GM12878 (cell line): ENCODE data around the gene IKBIP.

Experiments used
- CBX3 ChIP-seq: fragments of 200-600 bp; sonication (generic); IDR thresholded peaks from 2 replicates; pipeline ENCODE4 v1.6.1; 2016; ENCODE audit warnings: low read depth, borderline replicate concordance
- CHD2 ChIP-seq: IDR thresholded peaks from 2 replicates; pipeline ENCODE4 v1.6.1; 2011; ENCODE audit warnings: low read depth, low read length, improper control_type of control experiment, borderline replicate concordance
- CTCF ChIP-seq, 3 experiments: IDR thresholded peaks in 2 of 3; conservative IDR thresholded peaks in 1 of 3; 2 replicates each; pipeline ENCODE4 v1.5.1; 2011; ENCODE audit warnings: low read depth in 3 of 3, low read length in 3 of 3, mild to moderate bottlenecking in 3 of 3, control low read depth in 2 of 3, moderate library complexity in 2 of 3, inconsistent platforms in 1 of 3, mixed read lengths in 1 of 3; ENCODE audit not compliant: control insufficient read depth in 2 of 3, insufficient read depth in 1 of 3; ENCODE audit errors: extremely low read depth in 1 of 3
- ELK1 ChIP-seq: IDR thresholded peaks from 2 replicates; pipeline ENCODE4 v1.6.1; 2012; ENCODE audit warnings: low read depth, low read length, improper control_type of control experiment
- GABPA ChIP-seq: IDR thresholded peaks from 2 replicates; pipeline ENCODE4 v1.6.1; 2014; ENCODE audit warnings: antibody characterized with exemption, low read depth, mild to moderate bottlenecking, inconsistent platforms
- GATAD2B ChIP-seq: fragments of 450-650 bp; conservative IDR thresholded peaks from 2 replicates; pipeline ENCODE4 v1.6.1; 2017; ENCODE audit warnings: low read depth, mild to moderate bottlenecking, moderate library complexity
- NR2C2 ChIP-seq: IDR thresholded peaks from 2 replicates; pipeline ENCODE4 v1.6.1; 2011; ENCODE audit warnings: borderline replicate concordance, low read depth; ENCODE audit not compliant: control insufficient read depth, insufficient read length
- RCOR1 ChIP-seq: conservative IDR thresholded peaks from 2 replicates; pipeline ENCODE4 v1.6.1; 2012; ENCODE audit warnings: low read depth, low read length, improper control_type of control experiment
- SRF ChIP-seq, 2 experiments: IDR thresholded peaks; 2 replicates each; pipeline ENCODE4 v1.6.1; 2011; ENCODE audit warnings: low read depth in 2 of 2, low read length in 2 of 2, mild to moderate bottlenecking in 1 of 2, moderate library complexity in 1 of 2
- TARDBP ChIP-seq: IDR thresholded peaks from 2 replicates; pipeline ENCODE4 v1.6.1; 2016; ENCODE audit warnings: borderline replicate concordance
- YY1 ChIP-seq: IDR thresholded peaks from 2 replicates; pipeline ENCODE4 v1.6.1; 2011; ENCODE audit warnings: low read depth, mild to moderate bottlenecking, low read length
- ZNF217 ChIP-seq: fragments of 450-650 bp; IDR thresholded peaks from 2 replicates; pipeline ENCODE4 v1.6.1; 2017; ENCODE audit warnings: antibody characterized with exemption, mild to moderate bottlenecking
- ZNF384 ChIP-seq: IDR thresholded peaks from 2 replicates; pipeline ENCODE4 v1.6.1; 2012; ENCODE audit warnings: low read depth, mild to moderate bottlenecking, low read length, improper control_type of control experiment, borderline replicate concordance

GRCh38 chr12:98678946-98679610 lies 34.5 kb upstream of the IKBIP start:
- TF ChIP-seq RCOR1, result no peak
- no peak for TF ChIP-seq CTCF (IDR thresholded peaks at IDR 0.05 in 2 of 3, conservative IDR thresholded peaks at IDR 0.05 in 1 of 3; ENCODE audit: control insufficient read depth in 2 of 3, extremely low read depth in 1 of 3, insufficient read depth in 1 of 3, low read depth in 3 of 3, low read length in 3 of 3)
- no peak for TF ChIP-seq CBX3
- no peak for TF ChIP-seq ZNF384
- TF ChIP-seq GATAD2B, result no peak
- TF ChIP-seq GABPA, result no peak
- TF ChIP-seq ZNF217, result no peak
- no peak for TF ChIP-seq TARDBP
- TF ChIP-seq YY1, result no peak
- TF ChIP-seq ELK1, result no peak
- no peak for TF ChIP-seq SRF (IDR thresholded peaks at IDR 0.05; ENCODE audit: low read depth in 2 of 2, low read length in 2 of 2)
- no peak for TF ChIP-seq NR2C2
- no peak for TF ChIP-seq CHD2
